GM12878 (cell line): ENCODE measurements around the gene SPCS2. TPM values are rescaled to one million over a fixed set of nuclear protein-coding genes. Genes with fewer than 3 reads are reported as not detected.

ENCODE experiments used
- ATAC-seq: fragments of 200-7000 bp; cut with Tn5 transposase; 3 replicates; pipeline ENCODE4 v1.9.1; 2020; ENCODE audit warnings: mild to moderate bottlenecking, moderate library complexity
- Bru-seq: library from RNA; stranded (reverse); fragments of 400-500 nt; gene quantifications from one replicate; lab custom pipeline; 2021; lab: Mats Ljungman, UMichigan
- BruChase-seq, 2 experiments: library from RNA; stranded (reverse); fragments of 400-500 nt; gene quantifications; one replicate each; lab custom pipeline; 2021; lab: Mats Ljungman, UMichigan
- BruUV-seq: library from RNA; stranded (reverse); fragments of 400-500 nt; replicated peaks from 2 replicates; lab custom pipeline; 2021; lab: Mats Ljungman, UMichigan
- CTCF ChIA-PET: fragments of 300-600 bp; sonication (Branson Sonifier 250); formaldehyde crosslinking; extraction: SDS; loops from one replicate; lab custom pipeline; 2021; ENCODE audit warnings: inconsistent platforms; lab: Yijun Ruan, JAX
- POLR2A ChIA-PET: fragments of 350-600 bp; formaldehyde crosslinking; extraction: SDS; loops from one replicate; lab custom pipeline; 2021; ENCODE audit warnings: inconsistent platforms; lab: Charles Lee
- RAD21 ChIA-PET: fragments of 300-600 bp; sonication (Branson Sonifier 250); formaldehyde crosslinking; loops from one replicate; lab custom pipeline; 2023; ENCODE audit warnings: antibody characterized with exemption; ENCODE audit not compliant: unreplicated experiment; lab: Charles Lee
- SMC1A ChIA-PET: fragments of 300-600 bp; sonication (Branson Sonifier 250); formaldehyde crosslinking; loops from one replicate; lab custom pipeline; 2023; ENCODE audit not compliant: unreplicated experiment, uncharacterized antibody; lab: Charles Lee
- DNase-seq: peaks from one replicate; pipeline ENCODE4 v3.0.0-alpha.2; 2011; ENCODE audit warnings: low read depth, low spot score
- FAIRE-seq: peaks from 3 replicates; lab custom pipeline; 2011; peaks lifted over from hg19 to GRCh38; lab: Jason Lieb, UNC
- H2AFZ ChIP-seq: 2 replicates; pipeline ENCODE4 v1.6.0; 2011; ENCODE audit warnings: low read depth, low read length, control low read depth; ENCODE audit not compliant: control insufficient read depth
- H3K27ac ChIP-seq: 2 replicates; pipeline ENCODE4 v1.5.1; 2011; ENCODE audit warnings: control low read depth; ENCODE audit not compliant: control insufficient read depth, insufficient read depth
- H3K27me3 ChIP-seq, 2 experiments: replicated peaks in 1 of 2; 2 replicates each; pipeline versions ENCODE4 v1.6.0 to v1.6.1; 2011; ENCODE audit warnings: low read length in 1 of 2; ENCODE audit not compliant: control insufficient read depth in 2 of 2, insufficient read depth in 2 of 2
- H3K36me3 ChIP-seq, 2 experiments: 2 replicates each; pipeline ENCODE4 v1.5.1; 2011; ENCODE audit warnings: low read length in 1 of 2; ENCODE audit not compliant: control insufficient read depth in 2 of 2, insufficient read depth in 2 of 2
- H3K4me1 ChIP-seq: 2 replicates; pipeline ENCODE4 v1.6.1; 2011; ENCODE audit warnings: mild to moderate bottlenecking, low read length, moderate library complexity, mixed read lengths; ENCODE audit not compliant: control insufficient read depth, insufficient read depth
- H3K4me2 ChIP-seq: 2 replicates; pipeline ENCODE4 v1.6.0; 2011; ENCODE audit warnings: control low read depth; ENCODE audit not compliant: control insufficient read depth, insufficient read depth
- H3K4me3 ChIP-seq: fragments of 200-600 bp; sonication (generic); 2 replicates; pipeline ENCODE4 v1.5.1; 2016
- H3K79me2 ChIP-seq: 2 replicates; pipeline ENCODE4 v1.6.0; 2011; ENCODE audit warnings: low read length; ENCODE audit not compliant: control insufficient read depth, insufficient read depth
- H3K9ac ChIP-seq: 2 replicates; pipeline ENCODE4 v1.8.0; 2011; ENCODE audit warnings: low read length, control low read depth, mixed read lengths; ENCODE audit not compliant: control insufficient read depth, insufficient read depth
- H3K9me3 ChIP-seq: replicated peaks from 3 replicates; pipeline ENCODE4 v1.5.1; 2011; ENCODE audit warnings: mild to moderate bottlenecking, low read length; ENCODE audit not compliant: control insufficient read depth, insufficient read depth
- H4K20me1 ChIP-seq: 2 replicates; pipeline ENCODE4 v1.6.0; 2011; ENCODE audit not compliant: control insufficient read depth, insufficient read depth
- EP300 ChIP-seq, 2 experiments: fragments of 150-350 bp in 1 of 2; IDR thresholded peaks; 2 replicates each; pipeline ENCODE4 v1.6.1; 2011 to 2012; ENCODE audit warnings: low read depth in 2 of 2, low read length in 2 of 2, borderline replicate concordance in 1 of 2, improper control_type of control experiment in 1 of 2, inconsistent platforms in 1 of 2; ENCODE audit not compliant: control insufficient read depth in 1 of 2
- NFYB ChIP-seq: IDR thresholded peaks from 2 replicates; pipeline ENCODE4 v1.6.1; 2011; ENCODE audit warnings: low read depth, mild to moderate bottlenecking, low read length, improper control_type of control experiment, moderate library complexity; ENCODE audit not compliant: insufficient read depth
- NR2F1 ChIP-seq: fragments of 450-650 bp; conservative IDR thresholded peaks from 2 replicates; pipeline ENCODE4 v1.6.1; 2017; ENCODE audit warnings: mild to moderate bottlenecking
- ZBTB11 ChIP-seq: fragments of 450-650 bp; formaldehyde crosslinking; IDR thresholded peaks from 2 replicates; pipeline ENCODE4 v1.5.0; 2022; ENCODE audit warnings: mild to moderate bottlenecking, missing genetic modification characterization
- ZNF622 ChIP-seq: fragments of 450-650 bp; IDR thresholded peaks from 2 replicates; pipeline ENCODE4 v1.6.1; 2017; ENCODE audit warnings: mild to moderate bottlenecking, inconsistent platforms
- WGBS: methylation state at CpG from one replicate; pipeline ENCODE4 v1.1.6; 2016; ENCODE audit warnings: low lambda C conversion rate; ENCODE audit not compliant: insufficient replicate concordance, insufficient coverage; ENCODE audit errors: missing lambda C conversion rate; 5-methylcytosine and 5-hydroxymethylcytosine counted together
- in situ Hi-C: fragments of 300-500 bp; cut with MboI; formaldehyde crosslinking; loops from 9 replicates; pipeline ENCODE4 v1.14.3; 2018; ENCODE audit warnings: mixed read lengths
- intact Hi-C: fragments of 100-400 bp; cut with micrococcal nuclease; formaldehyde crosslinking; loops from one replicate; pipeline ENCODE4 v1.14.2; 2022; ENCODE audit not compliant: unreplicated experiment
- long read RNA-seq, 2 experiments: library from polyadenylated mRNA; unstranded; transcript quantifications; one replicate each; pipeline ENCODE4 v2.0.0, GENCODE V29; 2019 to 2020
- polyA minus RNA-seq, 3 experiments: library from RNA; depleted of rRNA, polyadenylated mRNA; stranded (reverse); fragments of >200 nt; gene quantifications; 2 replicates each; pipeline ENCODE4 v1.2.3, GENCODE V29; 2011
- polyA plus RNA-seq, 11 experiments: library from polyadenylated mRNA; depleted of rRNA in 4 of 11; unstranded in 6 of 11; stranded (reverse) in 5 of 11; fragments of >200 nt; fragmentation: Nextera tagmentation in 4 of 11; fragmentation: Illumina TruSeq in 1 of 11; extraction: Ambion mirVana in 4 of 11; extraction: Trizol in 1 of 11; gene quantifications; 1 replicate in 1 of 11; 2 replicates in 10 of 11; pipeline versions ENCODE4 v1.2.1 to v1.2.3, GENCODE V29; 2011 to 2016; ENCODE audit warnings: inconsistent platforms in 2 of 11, missing spikeins in 2 of 11, low read depth in 1 of 11
- total RNA-seq, 4 experiments: library from RNA; depleted of rRNA in 3 of 4; stranded (reverse); fragments of >200 nt in 3 of 4; fragmentation: Illumina TruSeq in 1 of 4; extraction: Trizol in 1 of 4; gene quantifications; 2 replicates each; pipeline versions ENCODE4 v1.2.1 to v1.2.3, GENCODE V29; 2013 to 2021
- TF ChIP-seq, protein P1 (sequence below): fragments of 450-650 bp; IDR thresholded peaks from 2 replicates; pipeline ENCODE4 v1.6.1; 2017; ENCODE audit warnings: mild to moderate bottlenecking, moderate library complexity

The SPCS2 gene
- total RNA-seq (2013; cell fraction: nucleolus; rRNA removed) = 71.4 and 148 TPM in 2 replicates
- total RNA-seq (2014; rRNA removed) = 40.7 and 48.3 TPM in 2 replicates
- 52.9 and 53.6 TPM in 2 replicates for total RNA-seq (2014; rRNA removed; fragmentation: Illumina TruSeq; extraction: Trizol)
- total RNA-seq (2021) = 143 and 145 TPM in 2 replicates
- 91.2 TPM for polyA plus RNA-seq (2011; ENCODE audit: low read depth)
- 192 and 234 TPM in 2 replicates for polyA plus RNA-seq (2011; rRNA removed)
- polyA plus RNA-seq (2011; cell fraction: cytosol; rRNA removed) = 44.5 and 78.9 TPM in 2 replicates
- 26.5 and 50.5 TPM in 2 replicates for polyA plus RNA-seq (2011; cell fraction: nucleus; rRNA removed)
- polyA plus RNA-seq (2012) = 139 and 145 TPM in 2 replicates
- polyA plus RNA-seq (2014; fragmentation: Illumina TruSeq; extraction: Trizol) = 176 and 220 TPM in 2 replicates
- 100 to 1,000 TPM; 429 to 430 TPM for polyA plus RNA-seq (2014; fragmentation: Nextera tagmentation; extraction: Ambion mirVana)
- 192 and 236 TPM in 2 replicates for polyA plus RNA-seq (2014; rRNA removed)
- polyA plus RNA-seq (2016; fragmentation: Nextera tagmentation; extraction: Ambion mirVana) = 100 to 1,000 TPM; 636 to 661 TPM
- 24.5 and 29.1 TPM in 2 replicates for polyA minus RNA-seq (2011; rRNA and poly(A)+ RNA removed)
- 14.6 and 14.7 TPM in 2 replicates for polyA minus RNA-seq (2011; cell fraction: cytosol; rRNA and poly(A)+ RNA removed)
- 4.5 and 15.3 TPM in 2 replicates for polyA minus RNA-seq (2011; cell fraction: nucleus; rRNA and poly(A)+ RNA removed)
- percentile 94 among the genes with signal in this experiment for Bru-seq, nascent RNA
- BruChase-seq, experiment 1, labeled RNA remaining after a 6-hour chase = percentile 91 among the genes with signal in this experiment
- percentile 92 among the genes with signal in this experiment for BruChase-seq, experiment 2, labeled RNA remaining after a 2-hour chase
- long read RNA-seq, experiment 1, transcript SPCS2-207 (4 exons, 612 nt) = minor isoform, 6 of 28 reads
- long read RNA-seq, experiment 1, transcript SPCS2-201 (5 exons, 2,708 nt) = minor isoform, 7 of 28 reads
- long read RNA-seq, experiment 1, transcript SPCS2-202 (4 exons, 772 nt) = major isoform, 9 of 28 reads
- long read RNA-seq, experiment 1, partial matches to known transcripts = 0 of 28 reads
- long read RNA-seq, experiment 1, other reads (novel, unspliced or antisense) = 6 of 28 reads
- long read RNA-seq, experiment 2, transcript SPCS2-201 (5 exons, 2,708 nt) = minor isoform, 5 of 62 reads
- long read RNA-seq, experiment 2, transcript SPCS2-202 (4 exons, 772 nt) = major isoform, 16 of 62 reads
- long read RNA-seq, experiment 2, transcript SPCS2-207 (4 exons, 612 nt) = minor isoform, 14 of 62 reads
- long read RNA-seq, experiment 2, partial matches to known transcripts = 4 of 62 reads
- long read RNA-seq, experiment 2, other reads (novel, unspliced or antisense) = 21 of 62 reads

GRCh38 chr11:74948898-74949752 lies at the start of gene SPCS2, which contains the start of gene XRRA1:
TSS of gene SPCS2 (plus strand) at chr11:74949266. CDS start at chr11:74949286, 20 bp downstream.
TSS of gene XRRA1 (minus strand) at chr11:74949091. CDS start at chr11:74940878, 8,213 bp downstream.
- H2AFZ ChIP-seq = peak within 1 kb of the TSS; percentile 98
- ATAC-seq (peak; percentile 94), FAIRE-seq (peak; percentile 96), DNase-seq (peak; percentile 96)
- no peaks in the 10 kb centered on the region for H3K27me3 ChIP-seq
- RAD21 ChIA-PET = interaction anchor here (1.0 to 2.5 kb wide), 3 partner anchors 40 to 199 kb away, joined by 3 to 7 read pairs (median 4); partner anchors contain the start of gene NEU3
- intact Hi-C loops (loop anchor here (2.0 kb wide), 1 partner anchor 40 kb away; the partner anchor contains the start of gene NEU3), in situ Hi-C loops (no loop called here)
- peak within 1 kb of the TSS; percentile 92 for H3K27ac ChIP-seq
- SMC1A ChIA-PET = interaction anchor here (0.8 to 1.4 kb wide), 7 partner anchors 8 to 153 kb away, joined by 3 to 4 read pairs (median 3); no protein-coding TSS in a partner anchor
- under 1% methylated on average over 63 of the region's 67 CpGs for WGBS
- CTCF ChIA-PET = interaction anchor here (0.6 to 0.7 kb wide), 2 partner anchors 291 to 451 kb away, joined by 3 to 4 read pairs; no protein-coding TSS in a partner anchor
- H3K36me3 ChIP-seq = peaks cover 0 to 6% of the 10 kb centered on the region in 2 experiments; a peak in 1 of 4 replicates
- peak within 1 kb of the TSS; percentile 88 for H3K4me3 ChIP-seq
- TSS peak; percentile 76 for BruUV-seq
- POLR2A ChIA-PET = interaction anchor here (1.1 to 1.4 kb wide), 3 partner anchors 12 to 44 kb away, joined by 3 to 4 read pairs (median 3); partner anchors contain the start of gene NEU3
- no peaks in the 10 kb centered on the region for H4K20me1 ChIP-seq
- H3K4me1 ChIP-seq = peaks cover 17% of the 10 kb centered on the region
- H3K9me3 ChIP-seq = no peaks in the 10 kb centered on the region; the same call in 2 of the 3 replicates
- H3K9ac ChIP-seq = peak within 1 kb of the TSS; percentile 92
- H3K79me2 ChIP-seq = peaks cover 58% of the 10 kb centered on the region
- peak within 1 kb of the TSS; percentile 91 for H3K4me2 ChIP-seq
- TF ChIP-seq, protein P1, sequence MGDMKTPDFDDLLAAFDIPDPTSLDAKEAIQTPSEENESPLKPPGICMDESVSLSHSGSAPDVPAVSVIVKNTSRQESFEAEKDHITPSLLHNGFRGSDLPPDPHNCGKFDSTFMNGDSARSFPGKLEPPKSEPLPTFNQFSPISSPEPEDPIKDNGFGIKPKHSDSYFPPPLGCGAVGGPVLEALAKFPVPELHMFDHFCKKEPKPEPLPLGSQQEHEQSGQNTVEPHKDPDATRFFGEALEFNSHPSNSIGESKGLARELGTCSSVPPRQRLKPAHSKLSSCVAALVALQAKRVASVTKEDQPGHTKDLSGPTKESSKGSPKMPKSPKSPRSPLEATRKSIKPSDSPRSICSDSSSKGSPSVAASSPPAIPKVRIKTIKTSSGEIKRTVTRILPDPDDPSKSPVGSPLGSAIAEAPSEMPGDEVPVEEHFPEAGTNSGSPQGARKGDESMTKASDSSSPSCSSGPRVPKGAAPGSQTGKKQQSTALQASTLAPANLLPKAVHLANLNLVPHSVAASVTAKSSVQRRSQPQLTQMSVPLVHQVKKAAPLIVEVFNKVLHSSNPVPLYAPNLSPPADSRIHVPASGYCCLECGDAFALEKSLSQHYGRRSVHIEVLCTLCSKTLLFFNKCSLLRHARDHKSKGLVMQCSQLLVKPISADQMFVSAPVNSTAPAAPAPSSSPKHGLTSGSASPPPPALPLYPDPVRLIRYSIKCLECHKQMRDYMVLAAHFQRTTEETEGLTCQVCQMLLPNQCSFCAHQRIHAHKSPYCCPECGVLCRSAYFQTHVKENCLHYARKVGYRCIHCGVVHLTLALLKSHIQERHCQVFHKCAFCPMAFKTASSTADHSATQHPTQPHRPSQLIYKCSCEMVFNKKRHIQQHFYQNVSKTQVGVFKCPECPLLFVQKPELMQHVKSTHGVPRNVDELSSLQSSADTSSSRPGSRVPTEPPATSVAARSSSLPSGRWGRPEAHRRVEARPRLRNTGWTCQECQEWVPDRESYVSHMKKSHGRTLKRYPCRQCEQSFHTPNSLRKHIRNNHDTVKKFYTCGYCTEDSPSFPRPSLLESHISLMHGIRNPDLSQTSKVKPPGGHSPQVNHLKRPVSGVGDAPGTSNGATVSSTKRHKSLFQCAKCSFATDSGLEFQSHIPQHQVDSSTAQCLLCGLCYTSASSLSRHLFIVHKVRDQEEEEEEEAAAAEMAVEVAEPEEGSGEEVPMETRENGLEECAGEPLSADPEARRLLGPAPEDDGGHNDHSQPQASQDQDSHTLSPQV = no peak
- peak; percentile 58; the same call in 1 of the 2 replicates for TF ChIP-seq NFYB
- no peak for TF ChIP-seq ZBTB11 (CRISPR knock-in tag)
- no peak for TF ChIP-seq NR2F1
- peak in 1 of 2 experiments; percentile 25; a peak in 1 of 4 replicates for TF ChIP-seq EP300 (IDR thresholded peaks at IDR 0.05; ENCODE audit: borderline replicate concordance in 1 of 2, control insufficient read depth in 1 of 2, low read depth in 2 of 2, low read length in 2 of 2)
- TF ChIP-seq ZNF622 = no peak
